Esophagus squamous epithelium (tissue), 4 donors: Measurements from ENCODE around the gene SLC7A8.

Source experiments
- POLR2A ChIP-seq, 4 donors: fragments of 450-650 bp; IDR thresholded peaks; one replicate each; pipeline ENCODE4 v1.6.1; 2017; ENCODE audit warnings: antibody characterized with exemption in 4 of 4, mild to moderate bottlenecking in 4 of 4, moderate library complexity in 3 of 4
- TF ChIP-seq, protein P1 (sequence below), 6 experiments: fragments of 450-650 bp in 4 of 6; fragments of 200-600 bp in 2 of 6; sonication (generic) in 2 of 6; IDR thresholded peaks; one replicate each; pipeline ENCODE4 v1.5.1; 2016 to 2019; ENCODE audit warnings: antibody characterized with exemption in 6 of 6, mild to moderate bottlenecking in 4 of 6, moderate library complexity in 4 of 6

DNA sequence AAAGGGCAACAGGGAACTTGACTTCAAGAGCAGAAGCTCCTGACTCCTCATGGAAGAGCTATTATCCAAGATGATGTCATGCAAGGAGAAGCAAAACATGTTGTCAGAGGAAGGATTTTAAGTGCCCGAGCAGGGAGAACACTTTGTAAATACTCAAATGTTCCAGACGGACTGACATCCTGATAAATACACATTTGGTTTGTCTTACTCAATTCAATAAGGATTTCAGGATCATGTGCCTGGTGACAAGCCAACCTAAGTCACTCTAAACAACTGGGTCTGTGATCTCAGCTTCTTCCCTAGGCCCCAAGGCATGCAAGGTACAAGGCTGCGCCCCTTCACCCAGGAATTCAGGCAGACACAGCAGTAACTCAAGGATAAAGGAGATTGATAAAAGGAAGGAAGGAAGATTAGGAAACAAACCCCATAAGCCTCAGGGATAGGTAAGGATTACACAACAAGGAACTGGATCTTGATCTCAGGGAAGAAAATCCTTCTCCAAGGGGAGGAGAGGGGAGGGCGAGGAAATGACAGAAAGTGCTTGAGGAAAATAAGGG is 37.6 kb downstream of the SLC7A8 start:
- TF ChIP-seq, protein P1, sequence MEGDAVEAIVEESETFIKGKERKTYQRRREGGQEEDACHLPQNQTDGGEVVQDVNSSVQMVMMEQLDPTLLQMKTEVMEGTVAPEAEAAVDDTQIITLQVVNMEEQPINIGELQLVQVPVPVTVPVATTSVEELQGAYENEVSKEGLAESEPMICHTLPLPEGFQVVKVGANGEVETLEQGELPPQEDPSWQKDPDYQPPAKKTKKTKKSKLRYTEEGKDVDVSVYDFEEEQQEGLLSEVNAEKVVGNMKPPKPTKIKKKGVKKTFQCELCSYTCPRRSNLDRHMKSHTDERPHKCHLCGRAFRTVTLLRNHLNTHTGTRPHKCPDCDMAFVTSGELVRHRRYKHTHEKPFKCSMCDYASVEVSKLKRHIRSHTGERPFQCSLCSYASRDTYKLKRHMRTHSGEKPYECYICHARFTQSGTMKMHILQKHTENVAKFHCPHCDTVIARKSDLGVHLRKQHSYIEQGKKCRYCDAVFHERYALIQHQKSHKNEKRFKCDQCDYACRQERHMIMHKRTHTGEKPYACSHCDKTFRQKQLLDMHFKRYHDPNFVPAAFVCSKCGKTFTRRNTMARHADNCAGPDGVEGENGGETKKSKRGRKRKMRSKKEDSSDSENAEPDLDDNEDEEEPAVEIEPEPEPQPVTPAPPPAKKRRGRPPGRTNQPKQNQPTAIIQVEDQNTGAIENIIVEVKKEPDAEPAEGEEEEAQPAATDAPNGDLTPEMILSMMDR (IDR thresholded peaks at IDR 0.05): no peak
- TF ChIP-seq POLR2A (IDR thresholded peaks at IDR 0.05): no peak
